DOHH2 (cell line): Measurements from ENCODE around the gene SDR9C7.

ENCODE experiments used
- H3F3A ChIP-seq: fragments of 200-600 bp; sonication (generic), shearing (Covaris generic); 2 replicates; pipeline ENCODE4 v1.6.0; 2016; ENCODE audit warnings: antibody characterized with exemption, mild to moderate bottlenecking; ENCODE audit not compliant: control insufficient read depth, insufficient read depth
- H3K27ac ChIP-seq: fragments of 200-600 bp; sonication (generic); 2 replicates; pipeline ENCODE4 v1.5.1; 2014; ENCODE audit warnings: low read depth, mild to moderate bottlenecking, low read length, moderate library complexity
- H3K27me3 ChIP-seq: fragments of 200-600 bp; sonication (generic); 2 replicates; pipeline ENCODE4 v1.6.1; 2014; ENCODE audit warnings: mild to moderate bottlenecking, low read length, mixed read lengths; ENCODE audit not compliant: control insufficient read depth
- H3K36me3 ChIP-seq: fragments of 200-600 bp; sonication (generic); 2 replicates; pipeline ENCODE4 v1.6.1; 2014; ENCODE audit warnings: mild to moderate bottlenecking, low read length, moderate library complexity, mixed read lengths; ENCODE audit not compliant: control insufficient read depth
- H3K4me1 ChIP-seq: fragments of 200-600 bp; sonication (generic); 2 replicates; pipeline ENCODE4 v1.6.1; 2014; ENCODE audit warnings: mild to moderate bottlenecking, low read length, mixed read lengths; ENCODE audit not compliant: control insufficient read depth
- H3K4me2 ChIP-seq: fragments of 200-600 bp; sonication (generic); 2 replicates; pipeline ENCODE4 v1.6.0; 2014; ENCODE audit warnings: mild to moderate bottlenecking, low read length, moderate library complexity
- H3K4me3 ChIP-seq: fragments of 200-600 bp; sonication (generic); 2 replicates; pipeline ENCODE4 v1.5.1; 2014; ENCODE audit warnings: mild to moderate bottlenecking, low read length, mixed read lengths
- H3K79me2 ChIP-seq: fragments of 200-600 bp; sonication (generic); 2 replicates; pipeline ENCODE4 v1.6.1; 2014; ENCODE audit warnings: mild to moderate bottlenecking, low read length, mixed read lengths; ENCODE audit not compliant: control insufficient read depth
- H3K9me2 ChIP-seq: fragments of 200-600 bp; sonication (generic); replicated peaks from 2 replicates; pipeline ENCODE4 v1.6.1; 2014; ENCODE audit warnings: mild to moderate bottlenecking, low read length, mixed read lengths; ENCODE audit not compliant: control insufficient read depth
- H3K9me3 ChIP-seq: fragments of 200-600 bp; sonication (generic); 2 replicates; pipeline ENCODE4 v1.6.1; 2014; ENCODE audit warnings: antibody characterized with exemption, low read length, mixed read lengths; ENCODE audit not compliant: control insufficient read depth, insufficient read depth
- H4K20me1 ChIP-seq: fragments of 200-600 bp; sonication (generic); 2 replicates; pipeline ENCODE4 v1.6.0; 2014; ENCODE audit warnings: low read depth, mild to moderate bottlenecking, antibody characterized with exemption, low read length, moderate library complexity; ENCODE audit not compliant: control insufficient read depth, insufficient read depth
- CTCF ChIP-seq: fragments of 200-600 bp; sonication (generic); IDR thresholded peaks from one replicate; pipeline ENCODE4 v1.5.1; 2014; ENCODE audit warnings: antibody characterized with exemption, mild to moderate bottlenecking, low read depth, low read length; ENCODE audit not compliant: poor library complexity, severe bottlenecking
- EZH2phosphoT487 ChIP-seq: fragments of 200-600 bp; sonication (generic); IDR thresholded peaks from 2 replicates; pipeline ENCODE4 v1.6.1; 2017; ENCODE audit warnings: borderline replicate concordance, mild to moderate bottlenecking, antibody characterized with exemption, low read length, moderate library complexity, mixed read lengths

SDR9C7 gene

GRCh38 chr12:56948881-56949280, 14.7 kb upstream of the SDR9C7 start:
- no peaks in the 10 kb centered on the region for H3F3A ChIP-seq
- no peaks in the 10 kb centered on the region for H3K9me2 ChIP-seq
- H3K27ac ChIP-seq, result no peak overlapping the region
- H3K9me3 ChIP-seq, result no peaks in the 10 kb centered on the region
- TF ChIP-seq CTCF (no peak), EZH2phosphoT487 (no peak)
- no peaks in the 10 kb centered on the region for H3K4me1 ChIP-seq
- no peaks in the 10 kb centered on the region for H3K36me3 ChIP-seq
- no peak overlapping the region for H3K4me3 ChIP-seq
- H4K20me1 ChIP-seq, result no peaks in the 10 kb centered on the region
- peaks cover 6% of the 10 kb centered on the region; the same call in 1 of the 2 replicates for H3K27me3 ChIP-seq
- H3K79me2 ChIP-seq, result no peaks in the 10 kb centered on the region
- H3K4me2 ChIP-seq, result no peak overlapping the region

GRCh38 chr12:56948457-56948777, 14.2 kb upstream of the SDR9C7 start:
- Histone ChIP-seq H3K4me1 (no peaks in the 10 kb centered on the region), H3K9me2 (no peaks in the 10 kb centered on the region), H4K20me1 (no peaks in the 10 kb centered on the region), H3K79me2 (no peaks in the 10 kb centered on the region), H3F3A (no peaks in the 10 kb centered on the region), H3K27ac (no peak overlapping the region), H3K4me3 (no peak overlapping the region), H3K36me3 (no peaks in the 10 kb centered on the region), H3K27me3 (peaks cover 6% of the 10 kb centered on the region; the same call in 1 of the 2 replicates), H3K9me3 (no peaks in the 10 kb centered on the region), H3K4me2 (no peak overlapping the region)
- no peak for TF ChIP-seq CTCF
- no peak for TF ChIP-seq EZH2phosphoT487

- TF ChIP-seq CTCF (no peak), EZH2phosphoT487 (no peak)
- H3K36me3 ChIP-seq, result no peaks in the 10 kb centered on the region
- H3K4me3 ChIP-seq, result no peak overlapping the region
- no peaks in the 10 kb centered on the region for H3K9me2 ChIP-seq
- no peaks in the 10 kb centered on the region for H3K9me3 ChIP-seq
- H3K27ac ChIP-seq, result no peak overlapping the region
- no peaks in the 10 kb centered on the region for H3F3A ChIP-seq
- H3K4me1 ChIP-seq, result no peaks in the 10 kb centered on the region
- H3K79me2 ChIP-seq, result no peaks in the 10 kb centered on the region
- H4K20me1 ChIP-seq, result no peaks in the 10 kb centered on the region
- peaks cover 6% of the 10 kb centered on the region; the same call in 1 of the 2 replicates for H3K27me3 ChIP-seq
- H3K4me2 ChIP-seq, result no peak overlapping the region
Measured at GRCh38 chr12:56947633-56948456, 13.6 kb upstream of the SDR9C7 start.
